Adrenal gland (tissue), 5 donors: ENCODE results near the gene COL4A1.

Experiments
- POLR2A ChIP-seq, 2 donors: fragments of 450-650 bp; IDR thresholded peaks; one replicate each; pipeline ENCODE4 v1.6.1; 2017; ENCODE audit warnings: antibody characterized with exemption in 2 of 2, mild to moderate bottlenecking in 2 of 2, moderate library complexity in 1 of 2
- TF ChIP-seq, protein P1 (sequence below), 6 experiments: fragments of 450-650 bp in 4 of 6; fragments of 200-600 bp in 2 of 6; sonication (generic) in 1 of 6; IDR thresholded peaks; 1 replicate in 5 of 6; 2 replicates in 1 of 6; pipeline versions ENCODE4 v1.5.1 to v1.8.0; 2016 to 2021; ENCODE audit warnings: antibody characterized with exemption in 6 of 6, mild to moderate bottlenecking in 2 of 6, moderate library complexity in 1 of 6
- donor health status: DM: no; HTN: no; CAD: no.

DNA sequence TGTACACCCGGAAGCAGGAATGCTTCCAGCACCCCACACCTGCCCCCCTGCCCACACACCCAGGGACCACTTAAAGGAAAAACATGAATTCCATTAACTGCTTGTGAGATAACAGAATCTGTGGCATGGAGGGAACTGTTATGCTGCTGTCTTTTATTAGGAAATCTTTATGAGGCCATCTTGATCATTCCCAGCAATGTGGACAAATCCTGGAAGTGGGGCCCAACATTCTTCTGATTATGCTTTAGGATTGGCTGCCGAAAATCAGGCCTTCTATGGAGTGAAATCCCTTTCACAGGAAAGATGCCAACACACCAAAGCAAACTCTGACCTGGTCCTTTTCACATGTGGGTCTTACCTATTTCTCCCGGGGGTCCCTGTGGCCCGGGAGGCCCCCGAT lies 114.5 kb downstream of the COL4A1 start:
- TF ChIP-seq, protein P1, sequence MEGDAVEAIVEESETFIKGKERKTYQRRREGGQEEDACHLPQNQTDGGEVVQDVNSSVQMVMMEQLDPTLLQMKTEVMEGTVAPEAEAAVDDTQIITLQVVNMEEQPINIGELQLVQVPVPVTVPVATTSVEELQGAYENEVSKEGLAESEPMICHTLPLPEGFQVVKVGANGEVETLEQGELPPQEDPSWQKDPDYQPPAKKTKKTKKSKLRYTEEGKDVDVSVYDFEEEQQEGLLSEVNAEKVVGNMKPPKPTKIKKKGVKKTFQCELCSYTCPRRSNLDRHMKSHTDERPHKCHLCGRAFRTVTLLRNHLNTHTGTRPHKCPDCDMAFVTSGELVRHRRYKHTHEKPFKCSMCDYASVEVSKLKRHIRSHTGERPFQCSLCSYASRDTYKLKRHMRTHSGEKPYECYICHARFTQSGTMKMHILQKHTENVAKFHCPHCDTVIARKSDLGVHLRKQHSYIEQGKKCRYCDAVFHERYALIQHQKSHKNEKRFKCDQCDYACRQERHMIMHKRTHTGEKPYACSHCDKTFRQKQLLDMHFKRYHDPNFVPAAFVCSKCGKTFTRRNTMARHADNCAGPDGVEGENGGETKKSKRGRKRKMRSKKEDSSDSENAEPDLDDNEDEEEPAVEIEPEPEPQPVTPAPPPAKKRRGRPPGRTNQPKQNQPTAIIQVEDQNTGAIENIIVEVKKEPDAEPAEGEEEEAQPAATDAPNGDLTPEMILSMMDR (IDR thresholded peaks at IDR 0.05) = no peak
- TF ChIP-seq POLR2A (IDR thresholded peaks at IDR 0.05) = no peak
